ENCODE measurements around the gene CXCL9.
"Not testable (repeated sequence)": the region's sequence is repeated elsewhere in the genome, so short reads cannot be mapped to it uniquely, and the experiment has no call there.

CXCL9 gene

GRCh38 chr4:76001700-76002099 is 5.6 kb downstream of the CXCL9 start:
- Histone ChIP-seq H3F3A (ENCODE audit: insufficient read depth, low read length) (no peaks in the 10 kb centered on the region), H3K79me2 (ENCODE audit: low read length) (no peaks in the 10 kb centered on the region), H3K4me1 (ENCODE audit: low read length) (no peaks in the 10 kb centered on the region), H3K27ac (ENCODE audit: low read length) (no peak overlapping the region), H3K9me3 (replicated peaks; ENCODE audit: insufficient read depth, low read length) (no peaks in the 10 kb centered on the region), H3K36me3 (replicated peaks; ENCODE audit: insufficient read depth, low read length) (no peaks in the 10 kb centered on the region), H3K4me3 (ENCODE audit: low read length) (no peak overlapping the region), H4K20me1 (ENCODE audit: insufficient read depth, low read length) (no peaks in the 10 kb centered on the region), H3K9me2 (replicated peaks; ENCODE audit: insufficient read depth, low read length) (no peaks in the 10 kb centered on the region), H3K4me2 (ENCODE audit: low read depth, low read length) (no peak overlapping the region), H2AFZ (ENCODE audit: low read length) (no peak overlapping the region), H3K9ac (ENCODE audit: low read length) (no peak overlapping the region), H3K27me3 (replicated peaks; ENCODE audit: insufficient read depth, low read length) (no peaks in the 10 kb centered on the region)
- DNase-seq: no peak
- TF ChIP-seq EZH2 (optimal IDR thresholded peaks at IDR 0.05; ENCODE audit: low read depth, low read length): no peak
- TF ChIP-seq, protein P1, sequence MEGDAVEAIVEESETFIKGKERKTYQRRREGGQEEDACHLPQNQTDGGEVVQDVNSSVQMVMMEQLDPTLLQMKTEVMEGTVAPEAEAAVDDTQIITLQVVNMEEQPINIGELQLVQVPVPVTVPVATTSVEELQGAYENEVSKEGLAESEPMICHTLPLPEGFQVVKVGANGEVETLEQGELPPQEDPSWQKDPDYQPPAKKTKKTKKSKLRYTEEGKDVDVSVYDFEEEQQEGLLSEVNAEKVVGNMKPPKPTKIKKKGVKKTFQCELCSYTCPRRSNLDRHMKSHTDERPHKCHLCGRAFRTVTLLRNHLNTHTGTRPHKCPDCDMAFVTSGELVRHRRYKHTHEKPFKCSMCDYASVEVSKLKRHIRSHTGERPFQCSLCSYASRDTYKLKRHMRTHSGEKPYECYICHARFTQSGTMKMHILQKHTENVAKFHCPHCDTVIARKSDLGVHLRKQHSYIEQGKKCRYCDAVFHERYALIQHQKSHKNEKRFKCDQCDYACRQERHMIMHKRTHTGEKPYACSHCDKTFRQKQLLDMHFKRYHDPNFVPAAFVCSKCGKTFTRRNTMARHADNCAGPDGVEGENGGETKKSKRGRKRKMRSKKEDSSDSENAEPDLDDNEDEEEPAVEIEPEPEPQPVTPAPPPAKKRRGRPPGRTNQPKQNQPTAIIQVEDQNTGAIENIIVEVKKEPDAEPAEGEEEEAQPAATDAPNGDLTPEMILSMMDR (IDR thresholded peaks at IDR 0.05; ENCODE audit: low read length): no peak
- no peak for TF ChIP-seq EZH2phosphoT487 (IDR thresholded peaks at IDR 0.05; ENCODE audit: low read length)

DNA sequence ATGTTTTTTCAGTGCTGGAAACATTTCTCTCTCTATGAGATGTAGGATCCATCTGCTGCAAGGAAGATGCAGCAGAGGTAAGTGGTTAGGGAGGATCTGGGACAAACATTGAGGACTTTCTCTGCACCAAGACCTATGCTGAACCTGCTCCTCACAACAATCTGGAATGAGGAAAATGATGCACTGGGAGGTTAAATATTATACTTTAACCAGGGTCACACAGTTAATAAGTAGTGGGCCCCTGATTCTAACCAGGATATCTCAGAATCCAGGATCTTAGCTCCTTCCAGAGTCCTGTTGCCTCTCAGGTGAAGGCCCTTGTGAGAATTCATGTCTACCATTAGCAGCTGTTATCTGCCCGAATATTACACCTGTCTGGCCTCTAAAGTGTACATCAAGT is 7.0 kb downstream of the CXCL9 start:
- H3K4me2 ChIP-seq (ENCODE audit: low read depth, low read length): no peak overlapping the region
- H3K4me1 ChIP-seq (ENCODE audit: low read length): no peaks in the 10 kb centered on the region
- H3K4me3 ChIP-seq (ENCODE audit: low read length): no peak overlapping the region
- H3K9me2 ChIP-seq (replicated peaks; ENCODE audit: insufficient read depth, low read length): no peaks in the 10 kb centered on the region
- no peak for DNase-seq
- H3K27me3 ChIP-seq (replicated peaks; ENCODE audit: insufficient read depth, low read length): no peaks in the 10 kb centered on the region
- H4K20me1 ChIP-seq (ENCODE audit: insufficient read depth, low read length): no peaks in the 10 kb centered on the region
- H3K9ac ChIP-seq (ENCODE audit: low read length): no peak overlapping the region
- H3K79me2 ChIP-seq (ENCODE audit: low read length): no peaks in the 10 kb centered on the region
- TF ChIP-seq, protein P1 (IDR thresholded peaks at IDR 0.05; ENCODE audit: low read length): no peak
- no peak for TF ChIP-seq EZH2phosphoT487 (IDR thresholded peaks at IDR 0.05; ENCODE audit: low read length)
- TF ChIP-seq EZH2 (optimal IDR thresholded peaks at IDR 0.05; ENCODE audit: low read depth, low read length): no peak
- no peak overlapping the region for H2AFZ ChIP-seq (ENCODE audit: low read length)
- no peak overlapping the region for H3K27ac ChIP-seq (ENCODE audit: low read length)
- H3K9me3 ChIP-seq (replicated peaks; ENCODE audit: insufficient read depth, low read length): no peaks in the 10 kb centered on the region
- no peaks in the 10 kb centered on the region for H3K36me3 ChIP-seq (replicated peaks; ENCODE audit: insufficient read depth, low read length)
- H3F3A ChIP-seq (ENCODE audit: insufficient read depth, low read length): no peaks in the 10 kb centered on the region

GRCh38 chr4:75998525-75999147 is 8.7 kb downstream of the CXCL9 start:
- not testable (repeated sequence) for H3K27me3 ChIP-seq (replicated peaks; ENCODE audit: insufficient read depth, low read length); H3K36me3 ChIP-seq (replicated peaks; ENCODE audit: insufficient read depth, low read length); H3K9me2 ChIP-seq (replicated peaks; ENCODE audit: insufficient read depth, low read length); H4K20me1 ChIP-seq (ENCODE audit: insufficient read depth, low read length); H3K79me2 ChIP-seq (ENCODE audit: low read length); DNase-seq; H3F3A ChIP-seq (ENCODE audit: insufficient read depth, low read length); H3K9me3 ChIP-seq (replicated peaks; ENCODE audit: insufficient read depth, low read length); H3K4me1 ChIP-seq (ENCODE audit: low read length); H3K4me3 ChIP-seq (ENCODE audit: low read length); H2AFZ ChIP-seq (ENCODE audit: low read length); H3K4me2 ChIP-seq (ENCODE audit: low read depth, low read length); H3K27ac ChIP-seq (ENCODE audit: low read length); H3K9ac ChIP-seq (ENCODE audit: low read length)

DNA sequence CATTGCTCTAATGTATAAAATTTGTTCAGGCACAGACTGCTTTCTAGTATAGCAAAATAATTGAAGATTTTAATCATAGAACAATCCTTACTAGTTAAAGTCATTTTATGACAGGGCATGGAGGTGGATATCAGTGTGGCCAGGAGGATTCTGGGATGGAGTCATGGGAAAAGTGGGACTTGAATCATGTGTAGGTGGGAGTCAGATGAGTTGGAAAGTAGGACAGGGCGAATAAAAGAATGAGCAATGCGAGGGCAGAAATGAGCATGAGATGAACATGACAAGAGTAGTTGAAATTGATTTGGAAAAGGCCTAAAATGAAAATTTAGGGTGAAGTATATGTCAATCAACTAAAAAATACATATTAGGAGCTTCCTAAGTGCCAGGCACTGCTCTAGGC is 9.4 kb downstream of the CXCL9 start:
- no peaks in the 10 kb centered on the region; the same call in 1 of the 2 replicates for H3K27me3 ChIP-seq (replicated peaks; ENCODE audit: insufficient read depth, low read length)
- no peak overlapping the region for H3K4me3 ChIP-seq (ENCODE audit: low read length)
- no peaks in the 10 kb centered on the region for H3K36me3 ChIP-seq (replicated peaks; ENCODE audit: insufficient read depth, low read length)
- H2AFZ ChIP-seq (ENCODE audit: low read length): no peak overlapping the region
- H4K20me1 ChIP-seq (ENCODE audit: insufficient read depth, low read length): no peaks in the 10 kb centered on the region
- TF ChIP-seq EZH2phosphoT487 (IDR thresholded peaks at IDR 0.05; ENCODE audit: low read length) (no peak), EZH2 (optimal IDR thresholded peaks at IDR 0.05; ENCODE audit: low read depth, low read length) (no peak)
- TF ChIP-seq, protein P1 (IDR thresholded peaks at IDR 0.05; ENCODE audit: low read length): no peak
- no peak overlapping the region for H3K9ac ChIP-seq (ENCODE audit: low read length)
- no peak for DNase-seq
- no peaks in the 10 kb centered on the region for H3K4me1 ChIP-seq (ENCODE audit: low read length)
- no peak overlapping the region for H3K4me2 ChIP-seq (ENCODE audit: low read depth, low read length)
- no peak overlapping the region for H3K27ac ChIP-seq (ENCODE audit: low read length)
- H3K9me3 ChIP-seq (replicated peaks; ENCODE audit: insufficient read depth, low read length): no peaks in the 10 kb centered on the region
- no peaks in the 10 kb centered on the region for H3K79me2 ChIP-seq (ENCODE audit: low read length)
- H3K9me2 ChIP-seq (replicated peaks; ENCODE audit: insufficient read depth, low read length): no peaks in the 10 kb centered on the region
- no peaks in the 10 kb centered on the region for H3F3A ChIP-seq (ENCODE audit: insufficient read depth, low read length)

All from MM.1S (cell line).